ENCODE measurements around the gene HP.

HP gene

GRCh38 chr16:72092832-72093447 is 38.6 kb downstream of the HP start:
- no peak for DNase-seq

GRCh38 chr16:72093448-72094265 is 39.4 kb downstream of the HP start, which contains the start of the genes DHX38 and TXNL4B:
Gene DHX38, plus strand, starts transcription at chr16:72093847. Its CDS starts 2,311 bp downstream, at chr16:72096158.
Gene TXNL4B, minus strand, starts transcription at chr16:72093620. Its CDS starts 2,871 bp downstream, at chr16:72090749.
- DNase-seq, result peak; percentile 92

GRCh38 chr16:72094266-72094610 is 39.9 kb downstream of the HP start:
- DNase-seq, result peak; percentile 55

GRCh38 chr16:72098936-72099335 is 44.6 kb downstream of the HP start:
- DNase-seq, result no peak

- peak; percentile 17 for DNase-seq
These were observed 45.1 kb downstream of the HP start for GRCh38 chr16:72099377-72099818.

GRCh38 chr16:72101195-72101594 is 46.9 kb downstream of the HP start:
- no peak for DNase-seq

GRCh38 chr16:72104905-72105304 is 50.6 kb downstream of the HP start:
- DNase-seq, result no peak

GRCh38 chr16:72105978-72106377 is 51.7 kb downstream of the HP start:
- DNase-seq, result no peak

- no peak for DNase-seq
These were observed 53.1 kb downstream of the HP start for GRCh38 chr16:72107371-72107770.

- DNase-seq, result no peak
These were observed 54.2 kb downstream of the HP start for GRCh38 chr16:72108353-72109102.

GRCh38 chr16:72109300-72109699 is 55.0 kb downstream of the HP start:
- no peak for DNase-seq

- no peak for DNase-seq
These were observed 55.7 kb downstream of the HP start for GRCh38 chr16:72109966-72110530.

Data from stimulated activated naive CD4-positive, alpha-beta T cell treated with Interleukin-2 at 50 U/mL for 16 hours (primary cell).